HG03175 (cell line): ENCODE measurements around the gene PGM2.
"Not testable (repeated sequence)": the region's sequence is repeated elsewhere in the genome, so short reads cannot be mapped to it uniquely, and the experiment has no call there.

Experiments
- ATAC-seq: cut with Tn5 transposase; IDR thresholded peaks from one replicate; pipeline ENCODE4 v1.9.1; 2021; ENCODE audit warnings: mild to moderate bottlenecking, moderate library complexity; ENCODE audit not compliant: unreplicated experiment

PGM2 gene

DNA sequence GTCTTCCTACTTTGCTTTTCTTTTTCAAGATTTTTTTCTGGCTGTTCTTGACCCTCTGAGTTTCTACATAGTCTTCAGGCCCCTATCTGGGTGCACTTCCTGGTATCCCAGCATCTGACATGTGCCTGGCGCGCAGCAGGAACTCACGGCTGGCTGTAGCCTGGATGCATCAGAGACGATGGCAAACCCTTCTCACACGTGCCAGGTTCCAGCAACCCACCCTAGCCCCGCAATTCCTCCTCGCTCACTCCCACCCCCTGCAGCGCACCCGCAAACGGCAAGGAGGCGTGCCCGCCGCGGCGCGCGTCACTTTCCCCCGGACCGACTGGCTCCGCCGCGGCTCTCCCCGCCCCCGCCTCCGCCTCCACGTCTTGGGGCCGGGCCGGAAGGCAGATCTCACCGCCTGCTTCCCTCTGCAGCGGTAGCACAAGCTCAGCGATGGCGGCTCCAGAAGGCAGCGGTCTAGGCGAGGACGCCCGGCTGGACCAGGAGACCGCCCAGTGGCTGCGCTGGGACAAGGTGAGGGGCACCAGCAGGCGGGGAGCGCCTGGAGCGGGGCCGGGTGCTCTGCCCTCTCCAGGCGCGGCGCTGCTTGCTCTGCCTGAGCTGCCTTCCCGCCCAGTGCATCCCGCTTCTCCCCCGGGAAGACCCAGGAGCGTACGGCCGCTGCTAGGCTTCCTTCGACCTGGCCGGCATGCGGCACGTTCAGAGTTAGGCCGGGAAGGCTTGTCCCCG lies at the start of gene PGM2:
TSS of gene PGM2 (plus strand) at position 392 of the 735 bp plus-strand sequence. CDS start at position 439, 47 bp downstream.
- ATAC-seq = peak; percentile 97

GRCh38 chr4:37779896-37780295 lies 46.6 kb upstream of the PGM2 start:
- no peak for ATAC-seq

DNA sequence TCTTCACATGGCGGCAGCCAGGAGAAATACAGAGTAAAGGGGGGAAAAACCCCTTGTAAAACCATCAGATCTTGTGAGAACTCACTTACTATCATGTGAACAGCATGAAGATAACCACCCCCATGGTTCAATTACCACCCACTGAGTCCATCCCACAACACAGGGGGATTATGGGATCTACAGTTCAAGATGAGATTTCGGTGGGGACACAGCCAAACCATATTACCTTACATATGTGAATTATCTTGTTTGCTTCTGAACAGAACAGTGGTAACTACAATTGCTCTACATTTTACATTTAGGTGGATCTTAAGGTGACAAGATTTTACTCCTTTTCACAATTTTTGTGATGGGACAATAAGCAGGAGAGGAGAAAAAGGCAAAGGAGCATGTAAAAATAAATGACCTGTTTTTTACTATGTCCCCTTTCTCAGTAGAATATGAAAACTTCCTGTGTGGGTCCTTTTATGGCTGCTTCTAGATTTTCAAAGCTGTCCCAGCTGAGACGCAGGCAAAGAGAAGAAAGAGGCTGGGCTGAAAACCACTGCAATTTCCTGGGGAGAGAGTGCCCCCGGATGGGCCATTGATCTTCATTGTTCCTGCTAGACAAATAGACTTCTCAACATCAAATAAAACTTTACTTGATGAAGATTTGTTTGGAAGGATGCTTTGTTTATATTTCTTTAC lies 45.9 kb upstream of the PGM2 start:
- no peak for ATAC-seq

DNA sequence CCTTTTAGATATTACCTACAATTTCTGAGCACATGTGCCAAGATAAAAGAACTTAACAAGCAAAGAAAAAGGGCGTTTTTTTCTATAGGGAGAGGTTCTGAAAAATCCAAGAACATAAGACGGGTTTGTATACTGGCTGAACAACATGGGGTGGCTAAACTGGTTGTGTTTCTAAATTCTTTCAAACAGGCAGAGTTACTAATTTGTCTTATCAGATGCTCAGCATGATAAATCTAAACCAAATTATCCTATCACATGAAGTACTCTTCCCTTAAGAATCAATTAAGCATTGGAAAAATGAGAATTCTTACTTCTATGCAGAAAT lies 45.4 kb upstream of the PGM2 start:
- ATAC-seq = no peak

- not testable (repeated sequence) for ATAC-seq
Observed at GRCh38 chr4:37786267-37786666, 40.2 kb upstream of the PGM2 start.

DNA sequence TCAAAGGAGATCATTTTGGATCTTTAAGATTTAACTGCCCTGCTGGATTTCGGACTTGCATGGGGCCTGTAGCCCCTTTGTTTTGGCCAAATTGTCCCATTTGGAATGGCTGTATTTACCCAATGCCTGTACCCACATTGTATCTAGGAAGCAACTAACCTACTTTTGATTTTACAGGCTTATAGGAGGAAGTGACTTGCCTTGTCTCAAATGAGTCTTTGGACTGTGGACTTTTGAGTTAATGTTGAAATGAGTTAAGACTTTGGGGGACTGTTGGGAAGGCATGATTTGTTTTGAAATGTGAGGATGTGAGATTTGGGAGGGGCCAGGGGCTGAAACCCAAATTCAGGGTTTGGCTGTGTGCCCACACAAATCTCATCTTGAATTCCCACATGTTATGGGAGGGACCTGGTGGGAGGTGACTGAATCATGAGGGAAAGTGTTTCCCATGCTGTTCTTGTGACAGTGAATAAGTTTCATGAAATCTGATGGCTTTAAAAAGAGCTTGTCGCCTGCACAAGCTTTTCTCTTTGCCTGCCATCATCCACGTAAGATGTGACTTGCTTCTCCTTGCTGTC lies 38.5 kb upstream of the PGM2 start:
- ATAC-seq = not testable (repeated sequence)

- no peak for ATAC-seq
Observed at GRCh38 chr4:37788819-37789218, 37.7 kb upstream of the PGM2 start.

GRCh38 chr4:37792241-37792640 lies 34.2 kb upstream of the PGM2 start:
- no peak for ATAC-seq

DNA sequence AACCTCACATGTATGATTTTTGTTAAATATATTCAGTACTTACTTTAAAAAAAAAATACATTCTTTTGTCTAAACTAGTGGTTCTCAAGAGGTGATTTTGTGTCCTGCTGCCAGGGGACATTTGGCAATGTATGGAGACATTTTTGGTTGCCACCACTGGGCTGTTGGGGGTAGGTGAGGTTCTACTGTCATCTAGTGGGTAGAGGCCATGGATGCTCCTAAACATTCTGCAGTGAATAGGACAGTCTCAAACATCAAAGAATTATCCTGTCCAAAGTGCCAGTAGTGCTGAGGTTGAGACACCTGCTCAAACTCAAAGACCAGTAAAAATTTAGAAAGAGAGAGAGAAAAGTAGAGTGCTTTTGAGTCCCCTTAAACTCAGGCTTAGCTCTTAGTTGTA lies 32.9 kb upstream of the PGM2 start:
- no peak for ATAC-seq

DNA sequence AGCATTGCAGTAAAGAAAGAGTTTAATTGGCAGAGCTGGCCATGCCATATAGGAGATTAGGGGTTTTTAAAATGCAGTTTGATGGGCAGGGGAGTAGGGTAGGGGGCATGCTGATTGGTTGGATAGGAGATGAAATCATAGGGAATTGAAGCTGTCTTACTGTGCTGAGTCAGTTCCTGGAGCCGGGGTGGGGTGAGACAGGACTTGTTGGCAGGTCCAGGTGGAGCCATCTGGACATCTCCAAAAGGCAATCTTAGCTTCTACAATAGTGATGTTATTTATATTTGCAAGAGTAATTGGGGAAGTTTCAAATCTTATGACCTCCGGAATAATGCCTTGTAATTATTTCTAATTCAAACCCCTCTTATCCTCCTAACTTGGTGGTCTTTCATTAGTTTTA lies 32.4 kb upstream of the PGM2 start:
- no peak for ATAC-seq

GRCh38 chr4:37795581-37796195 lies 30.8 kb upstream of the PGM2 start:
- ATAC-seq = no peak

- no peak for ATAC-seq
Observed at GRCh38 chr4:37797374-37797773, 29.1 kb upstream of the PGM2 start.

DNA sequence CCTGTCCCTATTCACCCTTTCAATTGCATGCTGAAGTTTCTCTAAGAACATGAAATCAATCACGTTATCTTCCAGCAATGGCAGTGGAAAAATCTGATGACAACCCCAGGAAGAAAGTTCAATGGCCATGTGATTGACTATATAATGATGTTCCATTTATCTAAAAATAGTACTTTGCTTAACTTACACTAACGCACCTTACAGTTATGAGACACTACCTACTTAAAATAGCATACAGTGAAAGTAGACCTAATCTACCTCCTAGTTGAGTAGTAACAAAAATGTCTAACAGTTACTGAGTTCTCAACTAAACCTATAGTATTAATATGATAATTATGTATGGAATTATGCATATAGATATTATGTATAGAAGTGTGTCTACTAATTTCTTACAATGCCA lies 28.6 kb upstream of the PGM2 start:
- ATAC-seq = no peak

DNA sequence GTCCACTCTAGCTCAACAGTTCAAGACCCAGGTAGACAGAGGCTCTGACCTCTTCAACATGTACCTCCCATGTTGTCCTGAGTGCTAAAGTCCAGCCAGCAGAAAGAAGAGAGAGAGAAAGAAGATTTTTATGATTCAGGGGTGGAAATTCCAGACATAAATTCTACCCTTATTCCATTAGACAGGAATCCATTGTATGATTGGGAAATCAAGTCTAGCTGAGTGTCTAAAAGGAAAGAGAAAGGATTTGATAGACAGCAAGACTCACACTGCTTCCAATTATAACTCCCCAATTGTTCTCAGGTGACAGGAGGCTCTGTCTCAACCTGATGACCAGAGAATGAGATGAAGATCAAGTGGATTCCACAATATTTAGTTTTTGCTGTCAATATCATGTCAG lies 27.9 kb upstream of the PGM2 start:
- ATAC-seq = no peak

DNA sequence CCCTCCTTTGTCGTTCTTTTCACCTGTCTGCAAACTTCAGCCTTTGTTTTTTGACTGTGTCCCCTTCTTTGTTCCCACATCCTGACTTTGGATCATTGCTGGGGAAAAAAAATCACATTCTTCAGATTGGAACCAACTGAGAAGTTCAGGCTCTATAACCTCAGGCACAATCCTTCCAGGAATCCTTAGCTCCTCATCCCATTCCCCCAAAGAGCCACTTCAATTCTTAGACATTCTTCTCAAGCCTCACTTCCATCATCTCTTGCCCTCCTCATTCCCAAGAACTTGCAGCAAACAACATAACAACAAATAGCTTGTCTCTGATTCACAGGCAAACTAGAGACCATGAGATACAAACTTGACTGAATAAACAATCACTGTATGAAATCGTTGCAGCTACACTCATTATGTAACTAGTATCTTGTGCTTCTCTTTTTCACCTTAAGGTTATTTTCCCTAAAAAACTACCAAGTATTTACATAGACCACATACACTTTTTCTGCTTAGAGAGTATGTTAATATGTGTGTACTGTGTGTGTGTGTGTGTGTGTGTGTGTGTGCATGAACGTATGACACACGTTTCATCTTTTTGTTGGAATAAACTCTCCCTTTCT lies 26.4 kb upstream of the PGM2 start:
- no peak for ATAC-seq

DNA sequence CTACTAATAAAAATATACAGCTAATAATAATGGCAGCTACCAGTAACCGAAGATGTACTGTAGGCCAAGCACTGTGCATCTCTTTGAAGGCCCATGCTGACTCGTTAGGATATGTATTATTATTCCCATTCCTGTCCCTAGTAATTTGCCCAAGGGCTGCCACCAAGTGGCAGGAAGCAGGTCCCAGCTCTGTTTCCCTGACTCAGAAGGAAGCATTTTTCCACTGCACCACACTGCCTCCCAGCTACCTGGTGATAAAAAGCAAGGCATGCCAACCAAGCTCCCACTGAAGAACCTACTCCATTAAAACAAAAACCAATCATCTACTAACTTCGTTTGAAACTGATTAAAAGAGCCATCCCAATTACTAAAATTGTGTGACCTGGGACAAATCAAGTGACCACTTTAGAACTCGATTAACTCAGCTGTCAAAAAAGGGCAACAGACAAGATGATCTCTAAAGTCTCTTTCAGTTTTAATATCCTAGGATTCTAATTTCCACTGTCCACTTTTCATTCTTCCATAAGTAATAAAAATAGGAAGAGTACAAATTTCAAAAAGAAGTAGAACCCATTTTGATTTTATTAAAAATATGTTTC lies 24.3 kb upstream of the PGM2 start:
- no peak for ATAC-seq

DNA sequence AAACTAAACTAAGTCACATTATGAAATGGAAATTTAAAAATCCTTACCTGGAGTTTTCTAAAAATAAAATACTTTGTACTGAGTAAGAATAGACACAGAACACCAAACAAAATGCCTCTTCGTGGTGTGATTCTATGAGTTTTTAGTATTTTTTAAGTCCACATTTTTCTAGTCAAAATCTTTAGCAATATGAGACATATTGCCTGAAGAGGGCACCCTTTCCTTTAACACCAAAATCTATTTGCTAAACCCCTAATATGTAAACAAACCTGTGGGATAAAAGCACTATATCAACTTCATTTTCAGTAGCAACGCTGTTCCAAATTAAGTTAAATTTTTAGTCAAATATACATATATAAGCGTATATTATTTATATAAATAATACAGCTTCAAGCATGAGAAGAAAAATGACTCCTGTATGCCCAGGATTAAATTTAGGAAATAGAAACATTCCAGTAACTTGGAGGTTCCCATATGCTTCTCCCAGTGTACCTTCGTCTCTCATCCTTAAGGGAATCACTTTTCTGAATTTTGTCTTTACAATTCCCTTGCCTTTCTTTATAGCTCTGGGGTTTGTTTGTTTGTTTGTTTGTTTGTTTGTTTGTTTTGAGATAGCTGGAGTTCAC lies 23.0 kb upstream of the PGM2 start:
- no peak for ATAC-seq

GRCh38 chr4:37805091-37805490 lies 21.4 kb upstream of the PGM2 start:
- no peak for ATAC-seq

DNA sequence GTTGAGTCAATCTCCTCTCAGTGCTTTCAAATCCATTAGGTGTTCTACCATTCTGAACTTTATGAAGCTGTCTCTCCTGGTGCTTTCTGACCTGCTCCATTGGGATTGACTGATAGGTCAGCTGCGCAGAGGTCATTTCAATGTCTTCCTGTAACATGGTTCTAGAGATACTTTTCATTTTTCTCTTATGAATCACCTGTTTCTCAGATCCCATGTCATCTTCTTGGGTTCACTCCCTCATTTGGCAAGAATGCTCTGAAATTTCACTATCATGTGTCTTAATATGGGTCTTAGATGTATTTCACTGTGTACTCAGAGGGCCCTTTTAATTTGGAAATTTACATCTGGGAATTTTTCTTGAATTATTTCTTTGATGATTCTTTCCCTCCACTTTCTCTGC lies 13.8 kb upstream of the PGM2 start:
- no peak for ATAC-seq

- ATAC-seq = no peak
Observed at GRCh38 chr4:37815591-37815990, 10.9 kb upstream of the PGM2 start.

- ATAC-seq = no peak
Observed at GRCh38 chr4:37816006-37816405, 10.5 kb upstream of the PGM2 start.
